ENCODE data around the gene PID1. TPM values are rescaled to one million over a fixed set of nuclear protein-coding genes. Genes with fewer than 3 reads are reported as not detected.

The PID1 gene
- total RNA-seq, 1 experiment from 2014 or later = not detected

GRCh38 chr2:229133155-229133772 is 137.8 kb downstream of the PID1 start:
- no peaks in the 10 kb centered on the region for H3K36me3 ChIP-seq (ENCODE audit: low read depth)
- ChIA-PET CTCF (no interaction called here), POLR2A (ENCODE audit: unreplicated experiment) (no interaction called here)
- no peak overlapping the region for H3K27ac ChIP-seq
- no peak overlapping the region for H3K4me2 ChIP-seq
- intact Hi-C loops (cut with micrococcal nuclease; ENCODE audit: unreplicated experiment) = loop anchor here (1.0 to 2.0 kb wide), 3 partner anchors 140 to 583 kb away; no protein-coding TSS in a partner anchor
- H3K27me3 ChIP-seq (ENCODE audit: insufficient read depth, low read depth) = no peaks in the 10 kb centered on the region
- TF ChIP-seq CTCF (conservative IDR thresholded peaks at IDR 0.05) (peak; percentile 67), EZH2 (IDR thresholded peaks at IDR 0.05; ENCODE audit: low read depth) (no peak)
- H3K79me2 ChIP-seq (ENCODE audit: low read depth) = no peaks in the 10 kb centered on the region
- H3K9me3 ChIP-seq (ENCODE audit: insufficient read depth, low read depth) = no peaks in the 10 kb centered on the region
- H4K20me1 ChIP-seq (ENCODE audit: insufficient read depth) = no peaks in the 10 kb centered on the region
- H2AFZ ChIP-seq = no peak overlapping the region
- BruUV-seq (replicated peaks) = no TSS peak
- H3F3A ChIP-seq (ENCODE audit: insufficient read depth, low read depth) = no peaks in the 10 kb centered on the region
- peak in 1 of 2 experiments; percentile 7 for DNase-seq
- no peak overlapping the region for H3K4me3 ChIP-seq
- peaks cover 14% of the 10 kb centered on the region; the same call in 1 of the 2 replicates for H3K4me1 ChIP-seq (replicated peaks; ENCODE audit: insufficient read depth)
- H3K9me2 ChIP-seq (ENCODE audit: insufficient read depth) = no peaks in the 10 kb centered on the region

- no peaks in the 10 kb centered on the region for H3K27me3 ChIP-seq (ENCODE audit: insufficient read depth, low read depth)
- TF ChIP-seq EZH2 (IDR thresholded peaks at IDR 0.05; ENCODE audit: low read depth) = no peak
- no peak for TF ChIP-seq CTCF (conservative IDR thresholded peaks at IDR 0.05)
- POLR2A ChIA-PET (ENCODE audit: unreplicated experiment) = no interaction called here
- intact Hi-C loops (cut with micrococcal nuclease; ENCODE audit: unreplicated experiment) = loop anchor here (2.0 kb wide), 1 partner anchor 455 kb away; no protein-coding TSS in a partner anchor
- no peaks in the 10 kb centered on the region for H3K9me3 ChIP-seq (ENCODE audit: insufficient read depth, low read depth)
- no peak overlapping the region for H3K4me2 ChIP-seq
- BruUV-seq (replicated peaks) = no TSS peak
- no peaks in the 10 kb centered on the region for H3K79me2 ChIP-seq (ENCODE audit: low read depth)
- no peak overlapping the region for H2AFZ ChIP-seq
- H3K36me3 ChIP-seq (ENCODE audit: low read depth) = no peaks in the 10 kb centered on the region
- H4K20me1 ChIP-seq (ENCODE audit: insufficient read depth) = no peaks in the 10 kb centered on the region
- DNase-seq = no peak
- no peaks in the 10 kb centered on the region for H3K9me2 ChIP-seq (ENCODE audit: insufficient read depth)
- no peak overlapping the region for H3K4me3 ChIP-seq
- CTCF ChIA-PET = no interaction called here
- no peak overlapping the region for H3K27ac ChIP-seq
- peaks cover 14% of the 10 kb centered on the region; the same call in 1 of the 2 replicates for H3K4me1 ChIP-seq (replicated peaks; ENCODE audit: insufficient read depth)
- no peaks in the 10 kb centered on the region for H3F3A ChIP-seq (ENCODE audit: insufficient read depth, low read depth)
Measured at GRCh38 chr2:229132236-229132635, 138.9 kb downstream of the PID1 start.

- H3K36me3 ChIP-seq (ENCODE audit: low read depth) = no peaks in the 10 kb centered on the region
- no peak for DNase-seq
- no peaks in the 10 kb centered on the region for H3F3A ChIP-seq (ENCODE audit: insufficient read depth, low read depth)
- no peak overlapping the region for H3K4me3 ChIP-seq
- intact Hi-C loops (cut with micrococcal nuclease; ENCODE audit: unreplicated experiment) = no loop called here
- no peaks in the 10 kb centered on the region for H3K79me2 ChIP-seq (ENCODE audit: low read depth)
- no peaks in the 10 kb centered on the region for H3K9me3 ChIP-seq (ENCODE audit: insufficient read depth, low read depth)
- BruUV-seq (replicated peaks) = no TSS peak
- H3K4me1 ChIP-seq (replicated peaks; ENCODE audit: insufficient read depth) = peaks cover 14% of the 10 kb centered on the region; the same call in 1 of the 2 replicates
- no peaks in the 10 kb centered on the region for H4K20me1 ChIP-seq (ENCODE audit: insufficient read depth)
- peak overlapping the region; percentile 66; the same call in 1 of the 2 replicates for H2AFZ ChIP-seq
- no peak overlapping the region for H3K27ac ChIP-seq
- no peak for TF ChIP-seq CTCF (conservative IDR thresholded peaks at IDR 0.05)
- no peak for TF ChIP-seq EZH2 (IDR thresholded peaks at IDR 0.05; ENCODE audit: low read depth)
- no peaks in the 10 kb centered on the region for H3K27me3 ChIP-seq (ENCODE audit: insufficient read depth, low read depth)
- ChIA-PET CTCF (no interaction called here), POLR2A (ENCODE audit: unreplicated experiment) (interaction anchor here (0.6 kb wide), 1 partner anchor 1050 kb away, joined by 6 read pairs; no protein-coding TSS in a partner anchor)
- H3K9me2 ChIP-seq (ENCODE audit: insufficient read depth) = no peaks in the 10 kb centered on the region
- H3K4me2 ChIP-seq = peak overlapping the region; percentile 58; the same call in 1 of the 2 replicates
Measured at GRCh38 chr2:229130522-229130921, 140.6 kb downstream of the PID1 start.

Measured in PC-9 (cell line).